Panc1 (cell line): ENCODE data around the gene PRDM10. TPM values are rescaled to one million over a fixed set of nuclear protein-coding genes. Genes with fewer than 3 reads are reported as not detected.

Experiments
- ATAC-seq: fragments of 200-7000 bp; cut with Tn5 transposase; 2 replicates; pipeline ENCODE4 v1.9.1; 2020; ENCODE audit warnings: mild to moderate bottlenecking, moderate library complexity
- BruUV-seq: library from RNA; stranded (reverse); fragments of 400-500 nt; replicated peaks from 2 replicates; lab custom pipeline; 2021; lab: Mats Ljungman, UMichigan
- CTCF ChIA-PET: fragments of 300-600 bp; sonication (Branson Sonifier 250); formaldehyde crosslinking; loops from one replicate; lab custom pipeline; 2022; ENCODE audit warnings: antibody characterized with exemption; lab: Charles Lee
- POLR2A ChIA-PET: fragments of 300-600 bp; sonication (Branson Sonifier 250); formaldehyde crosslinking; loops from one replicate; lab custom pipeline; 2022; ENCODE audit warnings: antibody characterized with exemption; lab: Charles Lee
- DNase-seq: peaks from one replicate; pipeline ENCODE4 v3.0.0-alpha.2; 2010; ENCODE audit warnings: low read depth, low spot score
- H3K27ac ChIP-seq: 2 replicates; pipeline ENCODE4 v1.5.1; 2011; ENCODE audit warnings: mild to moderate bottlenecking, low read length, inconsistent platforms
- H3K27me3 ChIP-seq: fragments of 200-500 bp; sonication (Bioruptor generic); 2 replicates; pipeline ENCODE4 v1.6.0; 2014; ENCODE audit warnings: low read length, inconsistent platforms; ENCODE audit not compliant: control insufficient read depth, insufficient read depth
- H3K36me3 ChIP-seq: fragments of 200-500 bp; sonication (Bioruptor generic); 2 replicates; pipeline ENCODE4 v1.5.1; 2014; ENCODE audit warnings: inconsistent platforms, mild to moderate bottlenecking, low read length, moderate library complexity; ENCODE audit not compliant: control insufficient read depth, insufficient read depth
- H3K4me1 ChIP-seq: 2 replicates; pipeline ENCODE4 v1.5.1; 2011; ENCODE audit warnings: inconsistent platforms, mild to moderate bottlenecking, low read length, moderate library complexity; ENCODE audit not compliant: control insufficient read depth, insufficient read depth
- H3K4me3 ChIP-seq, 2 experiments: 2 replicates each; pipeline ENCODE4 v1.5.1; 2011 to 2012; ENCODE audit warnings: low read depth in 2 of 2, low read length in 2 of 2, mild to moderate bottlenecking in 2 of 2, inconsistent platforms in 1 of 2, moderate library complexity in 1 of 2
- H3K9me3 ChIP-seq: fragments of 200-500 bp; sonication (Bioruptor generic); 2 replicates; pipeline ENCODE4 v1.5.1; 2014; ENCODE audit warnings: low read depth, mild to moderate bottlenecking, inconsistent platforms, low read length, moderate library complexity; ENCODE audit not compliant: control insufficient read depth, insufficient read depth
- CTCF ChIP-seq: fragments of 450-650 bp; IDR thresholded peaks from 2 replicates; pipeline ENCODE4 v1.5.1; 2017; ENCODE audit warnings: mild to moderate bottlenecking
- POLR2AphosphoS5 ChIP-seq: IDR thresholded peaks from 2 replicates; pipeline ENCODE4 v1.6.1; 2012; ENCODE audit warnings: mild to moderate bottlenecking, low read depth, low read length, moderate library complexity
- REST ChIP-seq, 2 experiments: IDR thresholded peaks; 2 replicates each; pipeline ENCODE4 v1.6.1; 2011 to 2012; ENCODE audit warnings: low read depth in 2 of 2, control low read depth in 1 of 2, low read length in 1 of 2, mild to moderate bottlenecking in 1 of 2, moderate library complexity in 1 of 2; ENCODE audit not compliant: insufficient read depth in 1 of 2
- SIN3A ChIP-seq: IDR thresholded peaks from 2 replicates; pipeline ENCODE4 v1.6.1; 2012; ENCODE audit warnings: low read depth, mild to moderate bottlenecking, low read length, moderate library complexity, borderline replicate concordance; ENCODE audit not compliant: insufficient read depth
- TCF7L2 ChIP-seq: IDR thresholded peaks from 2 replicates; pipeline ENCODE4 v1.6.1; 2011; ENCODE audit warnings: mild to moderate bottlenecking, low read depth, low read length, inconsistent platforms
- in situ Hi-C: cut with HindIII; loops from 2 replicates; pipeline ENCODE4 v1.10.0; 2016; ENCODE audit warnings: low sequenced_read_pairs, low pct_unique_long_range_greater_than_20kb
- intact Hi-C: fragments of 100-400 bp; cut with micrococcal nuclease; formaldehyde crosslinking; loops from one replicate; pipeline ENCODE4 v1.10.0; 2022; ENCODE audit not compliant: unreplicated experiment
- total RNA-seq: library from RNA; stranded (reverse); gene quantifications from one replicate; pipeline ENCODE4 v1.2.1, GENCODE V29; 2021; ENCODE audit not compliant: unreplicated experiment

The PRDM10 gene
- total RNA-seq, 1 experiment from 2014 or later: 12.5 TPM

GRCh38 chr11:129974237-129974636, 28.4 kb downstream of the PRDM10 start:
- CTCF ChIA-PET: no interaction called here
- in situ Hi-C loops: no loop called here

GRCh38 chr11:129973809-129974208, 28.8 kb downstream of the PRDM10 start:
- ATAC-seq: no peak
- Histone ChIP-seq H3K27ac (no peak overlapping the region), H3K27me3 (no peaks in the 10 kb centered on the region), H3K4me3 (no peak overlapping the region), H3K36me3 (no peaks in the 10 kb centered on the region), H3K4me1 (peaks cover 5% of the 10 kb centered on the region; the same call in 1 of the 2 replicates), H3K9me3 (no peaks in the 10 kb centered on the region)
- POLR2A ChIA-PET: no interaction called here
- in situ Hi-C loops: no loop called here
- DNase-seq: no peak
- BruUV-seq: no TSS peak
- intact Hi-C loops: no loop called here
- TF ChIP-seq CTCF (no peak), REST (IDR thresholded peaks at IDR 0.05; ENCODE audit: insufficient read depth in 1 of 2, low read depth in 2 of 2, low read length in 1 of 2) (no peak), TCF7L2 (no peak), SIN3A (no peak), POLR2AphosphoS5 (no peak)
- CTCF ChIA-PET: no interaction called here

More at GRCh38 chr11:129974237-129974636, 28.4 kb downstream of the PRDM10 start:
- H3K27ac ChIP-seq: no peak overlapping the region
- POLR2A ChIA-PET: no interaction called here
- H3K4me1 ChIP-seq: 0 out of 2 replicates have a peak, but pooled peaks cover under 1% of the 10 kb centered on the region
- ATAC-seq (no peak), DNase-seq (no peak)
- TF ChIP-seq CTCF: no peak
- no peak for TF ChIP-seq TCF7L2
- TF ChIP-seq REST (IDR thresholded peaks at IDR 0.05; ENCODE audit: insufficient read depth in 1 of 2, low read depth in 2 of 2, low read length in 1 of 2): no peak
- TF ChIP-seq POLR2AphosphoS5: no peak
- TF ChIP-seq SIN3A: no peak
- intact Hi-C loops: no loop called here
- H3K36me3 ChIP-seq: no peaks in the 10 kb centered on the region
- no TSS peak for BruUV-seq
- no peaks in the 10 kb centered on the region for H3K9me3 ChIP-seq
- H3K27me3 ChIP-seq: no peaks in the 10 kb centered on the region
- no peak overlapping the region for H3K4me3 ChIP-seq
